GM19239 (cell line): ENCODE results near the gene CCNO.

ENCODE experiments used
- DNase-seq: peaks from one replicate; pipeline ENCODE4 v3.0.0; 2011; ENCODE audit warnings: low spot score; ENCODE audit not compliant: insufficient read length
- FAIRE-seq: peaks from 2 replicates; lab custom pipeline; 2011; peaks lifted over from hg19 to GRCh38; lab: Jason Lieb, UNC

Gene CCNO

DNA sequence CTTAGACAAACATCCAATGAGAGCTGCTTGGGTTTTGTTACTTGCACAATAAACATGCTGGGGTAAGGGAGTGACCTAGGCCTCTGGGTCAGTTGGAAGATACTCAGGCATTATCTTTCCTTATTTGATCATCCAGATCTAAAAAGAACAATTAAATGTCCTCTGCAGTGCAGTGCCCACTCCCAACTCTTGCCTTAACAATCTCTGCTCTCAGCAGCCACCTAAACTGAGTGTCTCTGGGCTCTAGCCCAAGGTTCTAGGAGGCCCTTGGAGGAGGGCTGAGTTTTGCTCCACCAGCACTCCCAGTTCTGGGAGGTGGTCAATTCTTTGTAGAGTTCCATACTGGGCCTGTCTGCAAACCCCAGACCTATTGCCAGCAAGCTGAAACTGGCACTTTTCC, 8.1 kb downstream of the CCNO start:
- no peak for FAIRE-seq
- DNase-seq: no peak

DNA sequence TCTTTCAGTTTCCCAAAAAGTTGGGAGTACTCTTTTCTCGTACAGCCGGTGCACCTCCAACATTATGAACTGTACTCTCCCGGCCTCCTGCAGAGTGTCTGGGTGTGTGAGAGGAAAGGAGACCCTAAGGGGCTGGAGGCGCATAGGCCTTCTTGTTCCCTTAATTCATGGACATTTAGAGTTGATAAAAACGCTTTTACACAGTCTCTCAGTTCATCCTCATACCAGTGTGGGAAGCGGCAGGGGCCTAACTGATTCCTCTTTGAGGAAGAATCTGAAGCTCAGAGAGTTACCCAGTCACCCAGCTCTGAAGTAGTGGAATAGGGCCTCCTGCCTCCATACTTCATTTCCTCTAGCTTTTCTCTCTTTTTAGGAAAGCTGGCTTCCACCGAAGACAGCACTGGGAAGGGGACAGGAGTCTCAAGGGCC, 9.6 kb downstream of the CCNO start:
- no peak for FAIRE-seq
- DNase-seq: no peak

GRCh38 chr5:55222985-55223811, 10.2 kb downstream of the CCNO start:
- peak; percentile 4 for DNase-seq
- FAIRE-seq: no peak

DNA sequence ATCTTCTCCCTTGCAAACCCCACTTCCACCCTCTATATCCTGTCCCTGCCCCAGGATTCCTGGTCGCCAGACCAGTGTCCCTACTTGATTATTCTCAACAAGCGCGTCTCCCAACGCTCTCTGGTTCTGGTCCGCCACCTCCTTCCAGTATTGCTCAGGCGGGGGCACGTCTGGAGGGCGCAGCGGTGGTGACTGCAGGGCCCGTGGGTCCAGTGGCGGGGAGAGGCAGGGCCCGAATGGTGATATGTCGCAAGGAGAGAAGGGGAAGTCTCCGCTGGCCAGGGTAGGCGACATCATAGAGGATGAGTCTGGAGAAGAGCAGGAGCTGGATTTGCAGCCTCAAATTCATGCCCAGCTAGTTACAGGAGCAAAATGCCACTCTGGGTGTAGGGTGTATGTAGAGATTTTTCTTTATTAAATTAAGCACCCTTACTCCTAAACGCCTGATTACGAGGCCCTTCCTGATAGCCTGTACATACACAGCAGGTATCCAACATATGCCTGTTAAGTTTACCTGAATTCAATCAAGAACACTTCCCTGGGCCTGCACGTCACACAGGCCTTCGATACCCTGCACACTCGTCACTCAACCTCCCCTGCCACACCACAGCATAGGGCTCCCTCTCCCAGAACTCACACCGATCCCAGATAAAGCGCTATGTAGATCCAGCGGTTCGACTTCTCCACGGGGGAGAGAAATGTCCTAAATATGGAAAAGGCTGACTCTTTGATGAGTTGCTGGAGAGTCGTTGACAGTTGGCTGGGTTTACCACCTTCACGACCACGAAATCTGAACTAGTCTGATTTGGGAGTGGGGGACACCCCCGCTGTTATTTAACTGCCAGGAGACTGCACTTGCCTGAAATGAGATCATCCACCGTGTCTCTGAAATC, 11.1 kb downstream of the CCNO start:
- no peak for FAIRE-seq

DNA sequence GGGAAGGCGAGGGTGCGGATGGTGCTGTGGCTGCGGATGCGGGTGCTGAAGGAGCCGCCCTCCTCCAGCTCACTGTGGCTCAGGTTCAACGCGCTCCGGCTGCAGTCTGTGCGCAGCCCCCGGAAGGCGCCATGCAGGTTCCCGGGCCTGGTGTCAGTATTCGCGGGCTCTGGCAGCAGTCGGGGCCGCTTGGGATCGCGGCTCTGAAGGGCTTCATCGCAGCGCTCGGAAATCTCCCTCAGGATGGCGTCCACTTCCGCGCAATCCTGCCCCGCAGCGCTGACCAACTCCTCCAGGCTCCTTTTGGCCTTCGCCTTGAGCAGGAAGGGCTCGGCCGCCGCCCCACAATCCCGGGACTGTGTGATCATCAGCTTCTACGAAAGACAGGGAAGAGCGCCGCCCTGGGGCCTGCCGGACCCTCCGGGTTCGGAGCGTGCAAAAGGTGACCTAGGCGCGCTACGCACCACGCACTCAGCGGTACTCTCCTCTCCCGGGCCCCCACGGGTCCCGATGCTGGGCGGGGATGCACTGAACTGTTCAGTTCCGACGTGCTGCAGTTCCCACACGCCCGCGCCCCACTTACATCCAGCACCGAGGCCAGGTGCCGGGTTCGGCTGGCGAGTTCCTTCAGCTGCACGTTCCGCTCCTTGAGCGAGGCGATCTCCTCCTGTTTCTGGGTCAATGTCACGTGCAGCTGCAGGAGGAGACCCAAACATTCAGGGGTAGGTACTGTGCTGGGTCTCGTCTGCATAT, 12.8 kb downstream of the CCNO start:
- DNase-seq: no peak
- FAIRE-seq: no peak

More for the DNA sequence above, 11.1 kb downstream of the CCNO start:
- DNase-seq: peak; percentile 4

DNA sequence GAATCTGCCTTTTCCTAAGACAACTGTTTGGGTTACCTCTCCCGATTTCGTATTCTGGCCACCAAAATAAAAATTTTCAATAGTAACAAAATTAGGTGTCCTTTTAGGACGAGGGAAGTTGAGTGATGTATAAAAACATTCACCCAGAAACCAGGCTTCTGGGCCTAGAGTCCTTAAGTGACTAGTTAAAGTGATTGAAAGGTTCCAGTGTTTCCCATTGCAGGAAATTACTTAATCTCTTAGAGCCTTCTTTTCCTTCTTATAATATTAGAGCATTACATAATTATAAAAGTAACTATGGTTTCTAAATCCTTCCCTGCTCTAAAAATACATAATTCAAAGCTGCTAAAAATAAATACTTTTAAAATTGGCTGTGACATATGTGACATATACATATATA, 13.6 kb downstream of the CCNO start:
- no peak for DNase-seq
- FAIRE-seq: no peak

GRCh38 chr5:55218967-55219366, 14.4 kb downstream of the CCNO start:
- FAIRE-seq: no peak

DNA sequence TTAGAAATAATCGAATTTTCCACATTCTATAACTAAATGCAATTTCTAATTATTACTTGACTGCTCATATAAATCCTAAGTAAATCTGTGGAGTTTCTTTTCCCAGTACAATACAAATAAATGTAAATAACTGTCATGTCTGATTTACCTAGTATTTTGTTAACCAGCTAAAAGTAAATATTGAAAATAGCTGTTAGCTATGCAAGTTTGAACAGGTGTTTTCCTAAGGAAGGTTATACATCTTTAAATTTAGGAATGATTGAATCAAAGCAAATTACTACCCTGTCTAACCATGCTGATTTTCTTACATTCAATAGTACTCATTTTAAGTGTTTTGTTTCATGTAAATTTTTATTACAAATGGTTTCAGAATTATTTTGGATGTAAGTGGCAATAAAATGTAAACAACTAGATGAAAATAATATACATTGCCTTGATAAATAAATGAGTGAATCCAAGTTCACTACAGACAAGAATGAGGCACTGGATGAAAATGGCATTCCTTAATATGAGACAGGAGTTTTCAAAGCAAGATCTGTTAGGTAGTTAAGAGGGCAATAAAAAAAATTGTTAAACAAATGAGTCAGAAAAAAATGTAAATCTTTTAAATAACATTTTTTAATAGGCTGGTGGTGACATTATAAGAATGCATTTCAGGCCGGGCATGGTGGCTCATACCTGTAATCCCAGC, 22.1 kb downstream of the CCNO start:
- FAIRE-seq: no peak
- DNase-seq: no peak

More at GRCh38 chr5:55218967-55219366, 14.4 kb downstream of the CCNO start:
- DNase-seq: no peak

DNA sequence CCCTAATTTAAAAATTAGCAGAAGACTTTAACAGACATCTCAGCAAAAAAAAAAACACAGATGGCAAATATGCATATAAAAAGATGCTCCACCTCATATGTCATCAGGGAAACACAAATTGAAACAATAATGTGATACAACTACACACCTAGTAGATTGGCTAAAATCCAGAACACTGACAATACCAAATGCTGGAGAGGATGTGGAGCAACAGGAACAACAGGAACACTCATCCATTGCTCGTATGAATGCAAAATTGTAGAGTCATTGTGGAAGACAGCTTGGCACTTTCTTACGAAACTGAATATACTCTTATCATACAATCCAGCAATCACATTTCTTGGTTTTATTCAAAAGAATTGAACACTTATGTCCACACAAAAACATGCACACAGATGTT, 28.4 kb downstream of the CCNO start:
- DNase-seq (no peak), FAIRE-seq (no peak)

- no peak for DNase-seq
- no peak for FAIRE-seq
These were observed 42.2 kb downstream of the CCNO start for GRCh38 chr5:55191165-55191564.

- FAIRE-seq (no peak), DNase-seq (no peak)
These were observed 44.5 kb downstream of the CCNO start for GRCh38 chr5:55188656-55189540.

DNA sequence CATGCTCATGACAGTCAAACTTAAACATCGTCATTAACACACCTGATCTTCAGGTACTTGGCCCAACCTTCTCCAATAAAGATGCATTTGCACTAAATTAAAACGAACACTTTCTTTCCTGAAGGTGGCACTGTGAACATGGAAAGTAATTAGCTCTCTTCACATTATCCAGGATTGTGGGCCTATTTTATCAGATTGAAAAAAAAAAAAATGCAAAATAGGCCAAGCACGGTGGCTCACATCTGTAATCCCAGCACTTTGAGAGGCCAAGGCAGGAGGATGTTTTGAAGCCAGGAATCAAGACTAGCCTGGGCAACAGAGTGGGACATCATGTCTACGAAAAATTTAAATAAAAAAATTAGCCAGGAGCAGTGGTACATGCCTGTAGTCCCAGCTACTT, 46.0 kb downstream of the CCNO start:
- FAIRE-seq: no peak
- DNase-seq: no peak
